Measurements from ENCODE around the gene OASL.
"Not testable (repeated sequence)": the region's sequence is repeated elsewhere in the genome, so short reads cannot be mapped to it uniquely, and the experiment has no call there.

OASL gene

GRCh38 chr12:121038861-121039668, at the start of gene OASL:
Gene OASL, minus strand, starts transcription at chr12:121039246. Its CDS starts 275 bp downstream, at chr12:121038971.
- DNase-seq (ENCODE audit: low read depth), result no peak

GRCh38 chr12:121088195-121088585, 49.1 kb upstream of the OASL start:
- DNase-seq (ENCODE audit: low read depth), result no peak

GRCh38 chr12:121087467-121088194, 48.6 kb upstream of the OASL start:
- no peak for DNase-seq (ENCODE audit: low read depth)

GRCh38 chr12:121086781-121087295, 47.8 kb upstream of the OASL start:
- no peak for DNase-seq (ENCODE audit: low read depth)

- no peak for DNase-seq (ENCODE audit: low read depth)
These were observed 46.7 kb upstream of the OASL start for GRCh38 chr12:121085506-121086353.

- DNase-seq (ENCODE audit: low read depth), result no peak
These were observed 46.0 kb upstream of the OASL start for GRCh38 chr12:121085069-121085468.

GRCh38 chr12:121084229-121084628, 45.2 kb upstream of the OASL start:
- no peak for DNase-seq (ENCODE audit: low read depth)

GRCh38 chr12:121080909-121081308, 41.9 kb upstream of the OASL start:
- no peak for DNase-seq (ENCODE audit: low read depth)

- no peak for DNase-seq (ENCODE audit: low read depth)
These were observed 40.8 kb upstream of the OASL start for GRCh38 chr12:121079736-121080272.

- not testable (repeated sequence) for DNase-seq (ENCODE audit: low read depth)
These were observed 38.4 kb upstream of the OASL start for GRCh38 chr12:121077440-121077839.

- DNase-seq (ENCODE audit: low read depth), result not testable (repeated sequence)
These were observed 36.9 kb upstream of the OASL start for GRCh38 chr12:121075911-121076310.

- no peak for DNase-seq (ENCODE audit: low read depth)
These were observed 33.1 kb upstream of the OASL start for GRCh38 chr12:121072147-121072546.

GRCh38 chr12:121069206-121069605, 30.2 kb upstream of the OASL start:
- no peak for DNase-seq (ENCODE audit: low read depth)

- no peak for DNase-seq (ENCODE audit: low read depth)
These were observed 26.3 kb upstream of the OASL start for GRCh38 chr12:121065345-121065744.

- not testable (repeated sequence) for DNase-seq (ENCODE audit: low read depth)
These were observed 25.5 kb upstream of the OASL start for GRCh38 chr12:121064586-121064985.

- no peak for DNase-seq (ENCODE audit: low read depth)
These were observed 25.1 kb upstream of the OASL start for GRCh38 chr12:121064116-121064515.

- no peak for DNase-seq (ENCODE audit: low read depth)
These were observed 23.5 kb upstream of the OASL start for GRCh38 chr12:121062391-121063045.

- DNase-seq (ENCODE audit: low read depth), result no peak
These were observed 22.8 kb upstream of the OASL start for GRCh38 chr12:121061831-121062230.

GRCh38 chr12:121060149-121061001, 21.3 kb upstream of the OASL start:
- peak; percentile 45 for DNase-seq (ENCODE audit: low read depth)

All from CMK (cell line).